DMS53 (cell line): Measurements from ENCODE around the gene CARNS1.

Source experiments
- DNase-seq: peaks from one replicate; lab custom pipeline; 2025; lab: John Stamatoyannopoulos, UW

CARNS1 gene

GRCh38 chr11:67441098-67441563, 25.7 kb downstream of the CARNS1 start:
- DNase-seq, result peak; percentile 34

DNA sequence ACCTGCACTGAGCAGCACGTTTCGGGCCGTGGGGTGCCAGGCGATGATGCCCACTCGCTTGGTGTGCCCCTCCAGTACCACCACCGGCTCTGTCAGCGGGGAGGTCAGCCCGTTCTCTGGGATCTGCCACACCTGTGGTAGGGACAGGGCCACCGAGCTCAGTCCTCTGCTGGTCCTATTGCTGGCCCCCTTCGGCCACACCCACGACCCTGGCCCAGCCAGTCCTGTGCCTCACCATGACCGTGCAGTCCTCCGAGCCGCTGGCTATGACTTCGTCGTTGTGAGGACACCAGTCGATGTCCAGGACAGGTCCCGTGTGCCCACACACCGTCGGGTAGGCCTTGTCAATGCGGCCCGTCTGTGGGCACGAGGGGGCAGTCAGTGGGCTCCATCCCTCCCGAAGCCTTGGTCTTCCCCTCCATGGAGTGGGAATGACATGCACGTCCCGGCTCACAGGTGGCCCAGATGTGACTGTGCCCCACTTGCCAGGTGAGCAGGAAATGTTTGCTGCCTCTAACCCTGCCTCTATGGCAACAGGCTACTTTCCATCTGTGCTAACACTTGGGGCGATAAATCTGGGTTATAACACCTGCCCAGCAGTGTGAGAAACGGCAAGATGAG, 26.4 kb downstream of the CARNS1 start:
- peak; percentile 65 for DNase-seq

GRCh38 chr11:67442504-67443404, 27.3 kb downstream of the CARNS1 start:
- DNase-seq, result peak; percentile 60

- no peak for DNase-seq
These were observed 30.0 kb downstream of the CARNS1 start for GRCh38 chr11:67445515-67445914.

- DNase-seq, result no peak
These were observed 32.7 kb downstream of the CARNS1 start for GRCh38 chr11:67448220-67448609.

DNA sequence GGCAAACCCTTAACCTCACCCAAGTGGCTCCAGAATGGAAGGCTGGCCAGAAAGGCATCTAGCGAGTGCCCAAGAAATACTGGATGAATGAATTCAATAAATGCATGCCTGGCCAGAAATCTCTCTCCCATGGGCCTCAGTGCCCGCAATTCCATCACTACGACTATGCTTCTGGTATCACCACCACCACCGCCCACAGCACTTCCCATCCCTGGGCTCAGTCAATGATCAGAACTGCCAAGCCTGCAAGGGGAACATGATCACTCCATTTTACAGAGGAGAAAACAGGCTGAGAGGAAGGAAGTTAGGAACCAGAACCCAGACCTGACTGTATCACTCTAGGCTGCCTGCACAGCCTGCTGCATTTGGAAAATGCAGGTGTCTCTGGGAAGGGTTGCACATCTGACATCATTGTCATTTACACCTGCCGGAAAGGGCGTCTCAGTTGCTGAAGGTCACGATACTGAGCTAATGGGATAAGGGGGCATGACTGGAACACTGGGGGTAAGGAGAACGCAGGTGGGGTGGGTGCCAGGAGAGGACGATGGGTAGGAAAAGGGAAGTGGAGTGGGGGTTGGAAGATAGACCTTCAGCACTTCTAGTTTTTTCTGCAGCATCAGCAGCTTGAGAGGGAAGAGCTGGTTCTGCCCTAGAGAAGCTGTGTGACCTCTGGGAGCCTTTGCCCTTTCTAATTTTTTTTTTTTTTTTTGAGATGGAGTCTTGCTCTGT, 33.8 kb downstream of the CARNS1 start:
- peak; percentile 95 for DNase-seq

DNA sequence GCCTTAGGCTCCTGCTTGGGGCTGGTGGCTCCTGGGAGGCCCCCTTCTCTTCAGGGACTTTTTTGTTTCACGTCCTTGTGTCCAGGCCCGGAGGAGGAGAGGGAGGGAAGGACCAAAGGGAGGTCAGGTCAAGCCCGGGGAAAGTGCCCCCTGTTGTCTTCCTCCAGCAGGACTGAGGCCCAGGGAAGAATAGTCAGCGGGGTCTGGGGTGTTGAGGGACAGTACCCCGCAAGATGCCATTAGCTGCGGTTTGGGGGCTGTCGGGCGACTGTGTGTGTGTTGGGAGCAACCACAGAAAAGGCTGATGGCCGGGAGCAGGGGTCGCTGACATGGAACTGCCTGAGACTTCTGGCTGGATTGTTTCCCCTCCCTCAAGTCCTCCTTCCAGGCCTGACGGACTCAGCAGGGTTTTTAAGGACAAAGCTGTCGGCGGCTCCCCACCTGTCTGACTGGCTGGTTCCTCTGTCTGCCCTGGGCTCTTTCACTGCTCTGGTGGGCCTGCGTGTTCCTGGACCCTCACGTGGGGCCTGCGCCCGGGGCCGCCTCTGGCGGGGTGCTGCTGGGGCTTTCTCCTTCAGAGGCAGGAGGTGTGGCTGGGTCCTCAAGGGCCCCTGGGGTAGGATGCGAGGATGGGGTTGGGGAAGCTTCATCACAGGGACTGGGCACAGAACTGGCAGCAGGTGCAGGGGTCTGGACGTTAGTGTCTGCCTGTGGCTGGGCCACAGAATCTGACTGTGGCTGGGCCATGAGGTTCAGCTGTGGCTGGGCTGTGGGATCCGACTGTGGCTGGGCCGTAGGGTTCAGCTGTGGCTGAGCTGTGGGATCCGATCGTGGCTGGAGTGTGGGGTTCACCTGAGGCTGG, 35.5 kb downstream of the CARNS1 start:
- no peak for DNase-seq

GRCh38 chr11:67451658-67451976, 36.1 kb downstream of the CARNS1 start:
- no peak for DNase-seq

GRCh38 chr11:67452141-67452952, 36.9 kb downstream of the CARNS1 start, which contains the start of gene GPR152:
GPR152 (minus strand) TSS chr11:67452729; CDS start chr11:67452724, 5 bp downstream.
- peak; percentile 81 for DNase-seq

DNA sequence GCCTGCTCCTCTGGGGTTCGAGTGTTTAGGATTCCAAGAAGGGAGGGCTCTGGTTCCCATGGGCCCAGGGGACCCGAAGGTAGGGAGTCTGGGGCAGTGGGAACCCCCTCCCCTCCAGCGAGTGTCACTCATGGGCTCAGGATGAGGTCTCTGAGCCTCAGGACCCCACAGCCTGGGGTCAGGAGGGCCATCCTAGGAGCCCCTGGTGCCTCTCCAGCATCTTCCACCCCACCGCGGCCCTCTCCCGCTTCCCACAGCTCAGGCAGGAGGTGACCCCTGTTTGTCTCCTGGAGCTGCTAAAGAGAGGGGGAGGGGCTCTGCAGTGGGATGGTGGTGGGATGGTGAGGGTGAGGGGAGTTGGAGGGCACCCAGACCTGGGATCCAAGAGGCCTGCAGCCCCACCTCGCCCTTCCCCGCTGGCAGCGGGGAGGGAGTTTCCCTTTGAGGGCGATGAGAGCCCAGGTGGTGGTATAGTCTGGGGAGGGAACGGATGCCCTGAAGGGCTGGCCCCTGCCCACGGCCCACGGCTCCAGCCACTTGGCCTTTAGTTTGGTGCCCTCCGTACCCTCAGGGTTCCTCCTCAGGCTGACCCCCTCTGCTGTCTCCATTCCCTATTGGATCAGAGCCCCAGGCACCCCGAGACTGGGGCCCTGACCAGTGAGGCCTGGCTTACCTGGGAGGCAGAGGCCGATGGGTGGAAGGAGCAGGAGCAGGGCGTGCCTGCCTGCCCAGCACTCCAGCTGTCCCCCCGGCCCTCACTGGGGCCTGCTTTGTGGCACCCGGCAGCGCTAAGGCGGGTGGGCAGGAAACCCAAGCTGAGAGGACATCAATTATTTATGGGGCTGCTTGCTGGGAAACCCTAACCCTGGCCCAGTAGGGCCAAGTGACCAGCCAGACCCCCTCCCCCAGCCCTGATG, 38.6 kb downstream of the CARNS1 start:
- no peak for DNase-seq

GRCh38 chr11:67455054-67455453, 39.6 kb downstream of the CARNS1 start, which contains the start of gene CABP4:
CABP4 (plus strand) TSS chr11:67455354; CDS start chr11:67455424, 70 bp downstream.
- no peak for DNase-seq

DNA sequence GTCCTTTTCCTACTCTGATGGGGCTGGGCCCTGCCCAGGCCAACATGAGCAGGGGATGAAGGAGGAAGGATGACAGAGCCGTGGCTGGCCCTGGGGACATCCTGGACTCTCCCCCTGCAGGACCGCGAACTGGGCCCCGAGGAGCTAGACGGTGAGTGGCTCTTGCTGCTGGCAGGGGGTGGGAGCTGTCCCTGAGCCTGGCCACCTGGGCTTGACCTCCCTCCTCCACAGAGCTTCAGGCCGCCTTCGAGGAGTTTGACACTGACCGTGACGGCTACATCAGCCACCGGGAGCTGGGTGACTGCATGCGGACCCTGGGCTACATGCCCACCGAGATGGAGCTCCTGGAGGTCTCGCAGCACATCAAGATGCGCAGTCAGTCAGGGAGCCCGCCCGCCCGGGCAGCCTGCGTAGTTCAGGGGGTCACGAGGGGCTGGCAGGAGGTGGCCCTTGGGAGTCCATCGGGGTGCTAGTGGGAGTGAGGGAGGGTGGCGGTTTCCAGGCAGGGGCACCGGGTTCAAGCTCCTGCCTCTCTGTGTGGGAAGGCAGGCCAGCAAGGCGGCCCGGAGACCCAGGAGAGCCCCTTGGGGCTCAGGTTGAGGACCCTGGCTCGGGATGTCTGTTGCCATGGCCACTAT, 40.7 kb downstream of the CARNS1 start:
- DNase-seq, result no peak

DNA sequence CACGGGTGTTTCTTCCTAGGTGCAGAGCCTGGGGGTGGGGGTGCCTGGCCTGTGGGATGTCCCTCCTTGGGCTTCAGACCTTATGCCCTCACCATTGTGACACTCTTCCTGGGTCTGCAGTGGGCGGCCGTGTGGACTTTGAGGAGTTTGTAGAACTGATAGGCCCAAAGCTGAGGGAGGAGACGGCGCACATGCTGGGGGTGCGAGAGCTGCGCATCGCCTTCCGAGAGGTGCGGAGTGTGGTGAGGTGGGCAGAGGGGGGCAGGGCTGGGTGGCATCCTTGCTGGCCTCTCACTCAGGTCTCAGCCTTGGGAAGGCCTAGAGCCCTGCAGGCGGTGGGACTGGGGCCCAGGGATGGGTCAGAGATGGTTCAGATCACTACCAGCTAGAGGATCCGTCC, 42.0 kb downstream of the CARNS1 start:
- no peak for DNase-seq

DNA sequence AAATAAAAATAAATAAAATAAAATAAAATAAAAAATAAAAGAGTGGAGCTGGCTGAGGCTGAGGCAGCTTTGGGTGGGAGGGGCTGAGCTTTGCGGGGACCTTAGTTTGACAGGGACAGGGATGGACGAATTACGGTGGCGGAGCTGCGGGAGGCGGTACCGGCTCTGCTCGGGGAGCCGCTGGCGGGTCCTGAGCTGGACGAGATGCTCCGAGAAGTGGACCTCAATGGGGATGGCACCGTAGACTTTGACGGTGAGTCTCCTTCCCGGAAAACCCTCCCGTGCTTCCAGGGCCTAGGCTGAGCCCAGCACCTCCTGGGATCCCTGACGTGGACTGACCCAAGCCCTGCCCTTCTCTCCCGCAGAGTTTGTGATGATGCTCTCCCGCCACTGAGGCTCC, 42.8 kb downstream of the CARNS1 start:
- DNase-seq, result no peak

- DNase-seq, result no peak
These were observed 47.7 kb downstream of the CARNS1 start for GRCh38 chr11:67463186-67463585.

DNA sequence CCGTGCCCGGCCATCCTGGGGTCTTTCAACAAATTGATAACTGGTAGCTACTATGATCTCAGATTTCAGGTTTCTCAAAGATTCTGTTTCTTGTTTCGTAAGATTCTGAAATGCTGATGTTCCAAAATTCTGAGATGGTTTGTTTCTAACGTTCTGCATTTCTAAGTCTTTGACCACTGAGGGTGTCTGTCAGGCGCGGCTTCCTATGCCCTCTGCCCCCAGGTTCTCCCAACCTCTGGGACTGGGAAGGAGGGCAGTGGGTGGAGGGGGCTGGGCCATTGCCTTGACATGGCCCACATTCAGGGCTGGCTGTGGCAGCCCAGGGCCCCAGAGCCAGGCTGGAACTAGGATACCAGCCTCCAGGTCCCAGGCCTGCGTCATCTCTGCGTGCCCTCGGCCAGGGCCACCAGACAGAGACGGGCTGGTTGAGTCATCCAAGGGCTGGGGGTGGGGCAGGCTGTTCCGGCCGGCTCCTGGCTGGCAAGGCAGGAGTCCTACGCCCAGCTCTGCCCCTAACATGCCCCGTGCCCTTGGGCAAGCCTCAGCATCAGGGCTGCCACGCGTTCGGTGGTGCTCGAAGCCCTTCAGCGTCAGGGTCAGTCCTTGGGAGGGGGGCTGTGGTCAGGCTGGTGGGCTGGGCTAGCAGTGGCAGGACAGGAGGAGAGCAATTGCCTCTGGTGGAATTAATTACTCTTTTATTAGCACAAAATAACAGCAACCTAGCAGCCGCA, 48.4 kb downstream of the CARNS1 start:
- DNase-seq, result peak; percentile 97

- DNase-seq, result peak; percentile 98
These were observed 49.1 kb downstream of the CARNS1 start for GRCh38 chr11:67464411-67465188.

- peak; percentile 63 for DNase-seq
These were observed 49.7 kb downstream of the CARNS1 start for GRCh38 chr11:67465189-67465510.
